GM21515 (cell line): Measurements from ENCODE around the gene OR5H1.
"Not testable (repeated sequence)": the region's sequence is repeated elsewhere in the genome, so short reads cannot be mapped to it uniquely, and the experiment has no call there.

Source experiments
- ATAC-seq: cut with Tn5 transposase; IDR thresholded peaks from one replicate; pipeline ENCODE4 v1.9.1; 2021; ENCODE audit not compliant: unreplicated experiment

Gene OR5H1

GRCh38 chr3:98130421-98130820 is at the start of gene OR5H1:
Gene OR5H1, plus strand, starts transcription at chr3:98130721. Its CDS starts 1,977 bp downstream, at chr3:98132698.
- ATAC-seq = no peak

GRCh38 chr3:98086873-98087272 is 43.6 kb upstream of the OR5H1 start, which contains the start of gene OR5AC2:
Gene OR5AC2, plus strand, starts transcription at chr3:98087173. Its CDS starts 0 bp downstream, at chr3:98087173.
- ATAC-seq = no peak

- no peak for ATAC-seq
Observed at GRCh38 chr3:98095882-98096281, 34.6 kb upstream of the OR5H1 start.

- ATAC-seq = no peak
Observed at GRCh38 chr3:98099848-98100247, 30.7 kb upstream of the OR5H1 start.

GRCh38 chr3:98108162-98108561 is 22.4 kb upstream of the OR5H1 start:
- ATAC-seq = no peak

GRCh38 chr3:98109807-98110549 is 20.5 kb upstream of the OR5H1 start:
- ATAC-seq = no peak

GRCh38 chr3:98110550-98110908 is 20.0 kb upstream of the OR5H1 start:
- ATAC-seq = no peak

GRCh38 chr3:98114264-98114663 is 16.3 kb upstream of the OR5H1 start:
- no peak for ATAC-seq

- no peak for ATAC-seq
Observed at GRCh38 chr3:98115717-98116116, 14.8 kb upstream of the OR5H1 start.

- ATAC-seq = no peak
Observed at GRCh38 chr3:98136631-98137030, 6.1 kb downstream of the OR5H1 start.

- not testable (repeated sequence) for ATAC-seq
Observed at GRCh38 chr3:98137826-98138557, 7.5 kb downstream of the OR5H1 start.

GRCh38 chr3:98140531-98140930 is 10.0 kb downstream of the OR5H1 start:
- no peak for ATAC-seq

GRCh38 chr3:98147179-98147578 is 16.7 kb downstream of the OR5H1 start, which contains the start of gene OR5H14:
Gene OR5H14, plus strand, starts transcription at chr3:98147479. Its CDS starts 1,907 bp downstream, at chr3:98149386.
- ATAC-seq = no peak

GRCh38 chr3:98148751-98149150 is 18.2 kb downstream of the OR5H1 start:
- no peak for ATAC-seq

- ATAC-seq = not testable (repeated sequence)
Observed at GRCh38 chr3:98149456-98149855, 18.9 kb downstream of the OR5H1 start.

- no peak for ATAC-seq
Observed at GRCh38 chr3:98151241-98151640, 20.7 kb downstream of the OR5H1 start.

- ATAC-seq = no peak
Observed at GRCh38 chr3:98166396-98166795, 35.9 kb downstream of the OR5H1 start, which contains the start of gene OR5H15. Gene OR5H15, plus strand, starts transcription at chr3:98166696. Its CDS starts 2,004 bp downstream, at chr3:98168700.

GRCh38 chr3:98171071-98171470 is 40.5 kb downstream of the OR5H1 start:
- no peak for ATAC-seq

- no peak for ATAC-seq
Observed at GRCh38 chr3:98172621-98173020, 42.1 kb downstream of the OR5H1 start.

- ATAC-seq = no peak
Observed at GRCh38 chr3:98180319-98180890, 49.9 kb downstream of the OR5H1 start.

GRCh38 chr3:98182196-98182595 is 51.7 kb downstream of the OR5H1 start:
- no peak for ATAC-seq

GRCh38 chr3:98185180-98185579 is 54.7 kb downstream of the OR5H1 start:
- no peak for ATAC-seq
